ENCODE measurements around the gene DGUOK. TPM values are rescaled to one million over a fixed set of nuclear protein-coding genes. Genes with fewer than 3 reads are reported as not detected.
A peak's percentile ranks its signal among the peaks of the same experiment; 100 is the strongest.

DGUOK gene
- total RNA-seq, 3 donors from 2014 or later: 69.5 to 76.0 (median 74.2) TPM

- no peaks in the 10 kb centered on the region for H3K27me3 Mint-ChIP-seq (ENCODE audit: low read depth)
- peaks cover 69% of the 10 kb centered on the region for H3K4me1 Mint-ChIP-seq (ENCODE audit: low read depth)
- no peaks in the 10 kb centered on the region for H3K36me3 Mint-ChIP-seq (ENCODE audit: insufficient read depth)
- DNase-seq: no peak
- no peaks in the 10 kb centered on the region for H3K9me3 Mint-ChIP-seq
- H3K4me3 Mint-ChIP-seq: peak overlapping the region; percentile 70
- ATAC-seq: no peak
Observed at GRCh38 chr2:73980566-73980965, 53.9 kb downstream of the DGUOK start.

GRCh38 chr2:73981081-73982001 is 54.7 kb downstream of the DGUOK start:
- ATAC-seq (no peak), DNase-seq (no peak)
- Mint-ChIP-seq H3K27me3 (ENCODE audit: low read depth) (no peaks in the 10 kb centered on the region), H3K9me3 (no peaks in the 10 kb centered on the region), H3K36me3 (ENCODE audit: insufficient read depth) (peaks cover 3% of the 10 kb centered on the region), H3K4me3 (peak overlapping the region; percentile 70), H3K4me1 (ENCODE audit: low read depth) (peaks cover 67% of the 10 kb centered on the region)

- Mint-ChIP-seq H3K27me3 (ENCODE audit: low read depth) (no peaks in the 10 kb centered on the region), H3K36me3 (ENCODE audit: insufficient read depth) (peaks cover 10% of the 10 kb centered on the region), H3K4me3 (peak overlapping the region; percentile 12), H3K9me3 (no peaks in the 10 kb centered on the region), H3K4me1 (ENCODE audit: low read depth) (peaks cover 71% of the 10 kb centered on the region)
- ATAC-seq: no peak
- no peak for DNase-seq
Observed at GRCh38 chr2:73982140-73982617, 55.5 kb downstream of the DGUOK start.

- no peaks in the 10 kb centered on the region for H3K27me3 Mint-ChIP-seq (ENCODE audit: low read depth)
- no peak for ATAC-seq
- no peak for DNase-seq
Observed at GRCh38 chr2:73983322-73984202, 56.9 kb downstream of the DGUOK start.

GRCh38 chr2:73984203-73984921 is 57.7 kb downstream of the DGUOK start, which contains the start of gene TET3:
TET3 (plus strand) TSS chr2:73984910; CDS start chr2:73986404, 1,494 bp downstream.
- peaks cover 73% of the 10 kb centered on the region for H3K4me1 Mint-ChIP-seq (ENCODE audit: low read depth)
- DNase-seq (peak; percentile 69), ATAC-seq (peak; percentile 49 to 55)
- H3K27me3 Mint-ChIP-seq (ENCODE audit: low read depth): no peaks in the 10 kb centered on the region
- peaks cover 23% of the 10 kb centered on the region for H3K36me3 Mint-ChIP-seq (ENCODE audit: insufficient read depth)
- H3K9me3 Mint-ChIP-seq: no peaks in the 10 kb centered on the region
- H3K4me3 Mint-ChIP-seq: peak within 1 kb of the TSS; percentile 94

More at GRCh38 chr2:73983322-73984202, 56.9 kb downstream of the DGUOK start:
- peak overlapping the region; percentile 82 for H3K4me3 Mint-ChIP-seq
- peaks cover 18% of the 10 kb centered on the region for H3K36me3 Mint-ChIP-seq (ENCODE audit: insufficient read depth)
- no peaks in the 10 kb centered on the region for H3K9me3 Mint-ChIP-seq
- peaks cover 74% of the 10 kb centered on the region for H3K4me1 Mint-ChIP-seq (ENCODE audit: low read depth)

GRCh38 chr2:73984922-73985307 is 58.2 kb downstream of the DGUOK start:
- DNase-seq: peak; percentile 60
- peaks cover 73% of the 10 kb centered on the region for H3K4me1 Mint-ChIP-seq (ENCODE audit: low read depth)

GRCh38 chr2:73985308-73986084 is 58.8 kb downstream of the DGUOK start:
- Mint-ChIP-seq H3K4me1 (ENCODE audit: low read depth) (peaks cover 73% of the 10 kb centered on the region), H3K9me3 (no peaks in the 10 kb centered on the region), H3K27me3 (ENCODE audit: low read depth) (no peaks in the 10 kb centered on the region), H3K36me3 (ENCODE audit: insufficient read depth) (peaks cover 35% of the 10 kb centered on the region), H3K4me3 (peak overlapping the region; percentile 94)
- DNase-seq (peak; percentile 73), ATAC-seq (peak; percentile 49 to 55)

More at GRCh38 chr2:73984922-73985307, 58.2 kb downstream of the DGUOK start:
- peaks cover 29% of the 10 kb centered on the region for H3K36me3 Mint-ChIP-seq (ENCODE audit: insufficient read depth)
- H3K27me3 Mint-ChIP-seq (ENCODE audit: low read depth): no peaks in the 10 kb centered on the region
- H3K9me3 Mint-ChIP-seq: no peaks in the 10 kb centered on the region
- no peak overlapping the region for H3K4me3 Mint-ChIP-seq
- peak; percentile 44 for ATAC-seq

GRCh38 chr2:73986085-73986681 is 59.5 kb downstream of the DGUOK start:
- Mint-ChIP-seq H3K4me1 (ENCODE audit: low read depth) (peaks cover 70% of the 10 kb centered on the region), H3K27me3 (ENCODE audit: low read depth) (no peaks in the 10 kb centered on the region), H3K36me3 (ENCODE audit: insufficient read depth) (peaks cover 40% of the 10 kb centered on the region), H3K4me3 (peak overlapping the region; percentile 94), H3K9me3 (no peaks in the 10 kb centered on the region)
- DNase-seq (no peak), ATAC-seq (peak in 1 of 2 donors; percentile 3)

- Mint-ChIP-seq H3K4me1 (ENCODE audit: low read depth) (peaks cover 66% of the 10 kb centered on the region), H3K4me3 (peak overlapping the region; percentile 94), H3K36me3 (ENCODE audit: insufficient read depth) (peaks cover 47% of the 10 kb centered on the region), H3K27me3 (ENCODE audit: low read depth) (no peaks in the 10 kb centered on the region), H3K9me3 (peaks cover 5% of the 10 kb centered on the region)
- peak; percentile 30 for DNase-seq
- ATAC-seq: peak; percentile 7 to 8
Observed at GRCh38 chr2:73987109-73987947, 60.6 kb downstream of the DGUOK start.

GRCh38 chr2:73987948-73988700 is 61.4 kb downstream of the DGUOK start:
- peaks cover 64% of the 10 kb centered on the region for H3K4me1 Mint-ChIP-seq (ENCODE audit: low read depth)
- H3K27me3 Mint-ChIP-seq (ENCODE audit: low read depth): no peaks in the 10 kb centered on the region
- DNase-seq (no peak), ATAC-seq (no peak)
- H3K4me3 Mint-ChIP-seq: peak overlapping the region; percentile 94
- H3K36me3 Mint-ChIP-seq (ENCODE audit: insufficient read depth): peaks cover 52% of the 10 kb centered on the region
- H3K9me3 Mint-ChIP-seq: peaks cover 5% of the 10 kb centered on the region

- DNase-seq (no peak), ATAC-seq (no peak)
- Mint-ChIP-seq H3K4me1 (ENCODE audit: low read depth) (peaks cover 69% of the 10 kb centered on the region), H3K27me3 (ENCODE audit: low read depth) (no peaks in the 10 kb centered on the region), H3K9me3 (peaks cover 5% of the 10 kb centered on the region), H3K4me3 (no peak overlapping the region), H3K36me3 (ENCODE audit: insufficient read depth) (peaks cover 61% of the 10 kb centered on the region)
Observed at GRCh38 chr2:73989972-73990371, 63.3 kb downstream of the DGUOK start.
